DOHH2 (cell line): ENCODE measurements around the gene TAS2R14.

Experiments used
- EZH2phosphoT487 ChIP-seq: fragments of 200-600 bp; sonication (generic); IDR thresholded peaks from 2 replicates; pipeline ENCODE4 v1.6.1; 2017; ENCODE audit warnings: borderline replicate concordance, mild to moderate bottlenecking, antibody characterized with exemption, low read length, moderate library complexity, mixed read lengths
- TF ChIP-seq, protein P1 (sequence below): fragments of 200-600 bp; sonication (generic); IDR thresholded peaks from one replicate; pipeline ENCODE4 v1.5.1; 2014; ENCODE audit warnings: antibody characterized with exemption, mild to moderate bottlenecking, low read depth, low read length; ENCODE audit not compliant: poor library complexity, severe bottlenecking

DNA sequence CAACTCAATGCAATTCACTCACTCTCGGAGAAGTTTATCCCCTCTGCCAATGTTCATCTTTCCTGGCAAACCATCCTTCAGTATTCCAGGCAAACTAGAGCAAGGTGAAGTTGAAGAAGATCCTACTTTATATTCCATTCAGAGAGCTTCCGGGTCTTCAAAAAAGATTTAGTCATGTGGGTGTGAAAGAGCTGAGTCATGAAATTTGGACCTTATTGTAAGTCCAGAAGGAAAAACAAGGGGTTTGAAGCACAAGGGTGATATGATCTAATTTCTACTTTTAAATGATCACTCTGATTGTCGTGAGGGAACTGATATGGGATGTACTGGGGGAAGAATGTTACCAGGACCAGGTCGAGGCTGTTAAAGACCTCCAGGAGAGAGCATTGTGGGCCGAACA lies 12.8 kb downstream of the TAS2R14 start:
- TF ChIP-seq, protein P1, sequence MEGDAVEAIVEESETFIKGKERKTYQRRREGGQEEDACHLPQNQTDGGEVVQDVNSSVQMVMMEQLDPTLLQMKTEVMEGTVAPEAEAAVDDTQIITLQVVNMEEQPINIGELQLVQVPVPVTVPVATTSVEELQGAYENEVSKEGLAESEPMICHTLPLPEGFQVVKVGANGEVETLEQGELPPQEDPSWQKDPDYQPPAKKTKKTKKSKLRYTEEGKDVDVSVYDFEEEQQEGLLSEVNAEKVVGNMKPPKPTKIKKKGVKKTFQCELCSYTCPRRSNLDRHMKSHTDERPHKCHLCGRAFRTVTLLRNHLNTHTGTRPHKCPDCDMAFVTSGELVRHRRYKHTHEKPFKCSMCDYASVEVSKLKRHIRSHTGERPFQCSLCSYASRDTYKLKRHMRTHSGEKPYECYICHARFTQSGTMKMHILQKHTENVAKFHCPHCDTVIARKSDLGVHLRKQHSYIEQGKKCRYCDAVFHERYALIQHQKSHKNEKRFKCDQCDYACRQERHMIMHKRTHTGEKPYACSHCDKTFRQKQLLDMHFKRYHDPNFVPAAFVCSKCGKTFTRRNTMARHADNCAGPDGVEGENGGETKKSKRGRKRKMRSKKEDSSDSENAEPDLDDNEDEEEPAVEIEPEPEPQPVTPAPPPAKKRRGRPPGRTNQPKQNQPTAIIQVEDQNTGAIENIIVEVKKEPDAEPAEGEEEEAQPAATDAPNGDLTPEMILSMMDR: no peak
- no peak for TF ChIP-seq EZH2phosphoT487
